OCI-LY7 (cell line): Measurements from ENCODE around the gene NCS1.

Experiments
- EZH2phosphoT487 ChIP-seq: fragments of 200-600 bp; sonication (generic); IDR thresholded peaks from 2 replicates; pipeline ENCODE4 v1.6.1; 2018; ENCODE audit warnings: low read depth, borderline replicate concordance, mild to moderate bottlenecking, mixed run types, antibody characterized with exemption, low read length, moderate library complexity, mixed read lengths
- TF ChIP-seq, protein P1 (sequence below): fragments of 200-600 bp; sonication (generic); conservative IDR thresholded peaks from 2 replicates; pipeline ENCODE4 v1.5.1; 2014; ENCODE audit warnings: mild to moderate bottlenecking, antibody characterized with exemption, low read length, moderate library complexity, mixed read lengths

DNA sequence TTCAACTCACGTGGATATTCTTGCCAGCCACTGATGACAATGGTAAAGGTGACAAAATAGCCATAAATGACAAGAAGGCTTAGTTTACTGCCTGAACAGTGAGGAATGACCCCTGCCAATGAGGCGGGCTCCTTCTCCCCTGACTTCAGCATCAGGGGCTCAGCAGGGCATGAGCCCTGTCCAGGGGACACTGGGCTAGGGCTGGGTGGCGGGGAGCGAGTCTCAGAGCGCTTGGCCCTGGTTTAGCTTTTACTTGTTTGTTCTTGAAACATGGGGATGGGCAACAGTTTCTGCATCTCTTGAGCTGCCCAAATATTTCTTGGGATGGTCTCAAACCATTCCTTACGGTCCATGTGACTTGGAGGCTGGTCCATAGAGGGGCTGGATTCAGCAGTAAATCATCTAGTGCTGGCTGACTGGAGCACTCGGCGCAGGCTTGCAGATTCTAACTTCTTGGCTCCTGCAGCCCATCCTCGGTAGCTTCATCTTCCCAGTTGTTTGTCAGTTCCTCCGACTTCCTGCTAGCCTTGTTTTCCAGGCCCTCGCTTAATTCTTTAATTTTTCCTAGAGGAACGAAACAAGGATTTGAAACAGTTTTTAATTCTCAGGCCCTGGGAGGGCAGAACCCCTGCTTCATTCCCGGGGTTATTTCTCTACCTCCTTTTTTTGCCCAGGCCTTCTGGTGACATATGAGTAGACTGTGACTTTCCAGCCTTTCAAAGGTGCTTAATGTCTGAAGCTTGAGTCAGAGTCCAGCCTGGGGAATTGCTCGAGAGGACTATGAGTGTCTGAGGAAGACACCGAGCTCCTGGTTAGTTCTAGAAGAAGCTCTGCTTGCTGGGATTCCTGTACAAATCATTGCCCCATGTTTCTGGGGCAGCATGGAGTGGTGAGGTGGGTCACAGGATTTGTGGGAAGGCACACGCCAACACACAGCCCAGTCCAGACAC is 88.9 kb downstream of the NCS1 start:
- TF ChIP-seq, protein P1, sequence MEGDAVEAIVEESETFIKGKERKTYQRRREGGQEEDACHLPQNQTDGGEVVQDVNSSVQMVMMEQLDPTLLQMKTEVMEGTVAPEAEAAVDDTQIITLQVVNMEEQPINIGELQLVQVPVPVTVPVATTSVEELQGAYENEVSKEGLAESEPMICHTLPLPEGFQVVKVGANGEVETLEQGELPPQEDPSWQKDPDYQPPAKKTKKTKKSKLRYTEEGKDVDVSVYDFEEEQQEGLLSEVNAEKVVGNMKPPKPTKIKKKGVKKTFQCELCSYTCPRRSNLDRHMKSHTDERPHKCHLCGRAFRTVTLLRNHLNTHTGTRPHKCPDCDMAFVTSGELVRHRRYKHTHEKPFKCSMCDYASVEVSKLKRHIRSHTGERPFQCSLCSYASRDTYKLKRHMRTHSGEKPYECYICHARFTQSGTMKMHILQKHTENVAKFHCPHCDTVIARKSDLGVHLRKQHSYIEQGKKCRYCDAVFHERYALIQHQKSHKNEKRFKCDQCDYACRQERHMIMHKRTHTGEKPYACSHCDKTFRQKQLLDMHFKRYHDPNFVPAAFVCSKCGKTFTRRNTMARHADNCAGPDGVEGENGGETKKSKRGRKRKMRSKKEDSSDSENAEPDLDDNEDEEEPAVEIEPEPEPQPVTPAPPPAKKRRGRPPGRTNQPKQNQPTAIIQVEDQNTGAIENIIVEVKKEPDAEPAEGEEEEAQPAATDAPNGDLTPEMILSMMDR: no peak
- TF ChIP-seq EZH2phosphoT487: no peak
